HG02610 (cell line): ENCODE results near the gene HLA-G.
"Not testable (repeated sequence)": the region's sequence is repeated elsewhere in the genome, so short reads cannot be mapped to it uniquely, and the experiment has no call there.

Source experiments
- ATAC-seq: cut with Tn5 transposase; IDR thresholded peaks from one replicate; pipeline ENCODE4 v1.9.1; 2021; ENCODE audit warnings: mild to moderate bottlenecking, moderate library complexity; ENCODE audit not compliant: unreplicated experiment

The HLA-G gene

GRCh38 chr6:29864037-29864810 is 36.6 kb downstream of the HLA-G start:
- ATAC-seq, result no peak

GRCh38 chr6:29865631-29866030 is 38.0 kb downstream of the HLA-G start:
- ATAC-seq, result no peak

DNA sequence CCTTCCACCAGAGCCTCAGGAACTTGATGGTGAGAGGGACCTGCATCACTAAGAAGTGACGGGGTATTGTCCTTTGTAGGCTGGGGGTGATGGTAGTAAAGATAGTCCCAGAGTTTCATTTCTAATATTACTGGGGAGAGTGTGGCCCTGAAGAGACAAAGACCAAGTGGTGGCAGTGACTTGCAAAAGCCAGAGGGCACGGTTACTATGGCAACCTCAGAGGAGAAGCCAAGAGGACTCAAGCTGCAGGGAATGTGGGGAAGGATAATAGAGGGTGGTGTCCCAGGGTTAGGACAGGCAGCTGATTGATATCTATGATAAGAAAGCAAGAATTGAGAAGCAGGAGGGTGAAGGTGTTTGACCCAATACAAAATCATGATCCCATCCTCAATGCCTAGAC is 42.5 kb downstream of the HLA-G start:
- no peak for ATAC-seq

DNA sequence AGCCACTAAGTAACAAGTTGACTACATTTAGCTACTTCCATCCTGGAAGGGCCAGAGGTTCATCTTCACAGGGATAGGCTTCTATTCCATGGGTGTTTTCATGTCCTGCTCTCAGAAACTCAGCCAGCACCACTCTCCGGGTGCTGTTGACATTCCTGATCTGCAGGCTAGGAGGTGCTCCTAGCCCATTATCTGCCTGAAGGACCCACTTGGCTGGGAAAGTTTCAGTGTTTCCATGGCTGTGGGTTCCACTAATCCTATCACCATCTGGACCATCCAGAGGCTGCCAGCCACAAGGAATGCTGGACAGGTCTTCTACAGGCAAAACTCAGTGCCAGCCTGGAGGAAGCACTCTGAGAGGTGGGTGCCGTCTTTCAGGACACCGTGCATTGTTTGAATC is 45.2 kb downstream of the HLA-G start:
- no peak for ATAC-seq

- no peak for ATAC-seq
Observed at GRCh38 chr6:29875257-29875656, 47.6 kb downstream of the HLA-G start.

DNA sequence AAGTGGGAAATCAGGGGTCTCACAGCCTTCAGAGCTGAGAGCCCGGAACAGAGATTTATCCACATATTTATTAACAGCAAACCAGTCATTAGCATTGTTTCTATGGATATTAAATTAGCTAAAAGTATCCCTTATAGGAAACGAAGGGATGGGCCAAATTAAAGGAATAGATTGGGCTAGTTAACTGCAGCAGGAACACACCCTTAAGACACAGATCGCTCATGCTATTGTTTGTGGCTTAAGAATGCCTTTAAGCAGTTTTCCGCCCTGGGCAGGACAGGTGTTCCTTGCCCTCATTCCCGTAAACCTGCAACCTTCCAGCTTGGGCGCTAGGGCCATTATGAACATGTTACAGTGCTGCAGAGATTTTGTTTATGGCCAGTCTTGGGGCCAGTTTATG is 48.1 kb downstream of the HLA-G start:
- ATAC-seq, result not testable (repeated sequence)
